Measurements from ENCODE around the gene PLEKHM3.

PLEKHM3 gene

GRCh38 chr2:208025037-208025813 is at the start of gene PLEKHM3:
TSS of gene PLEKHM3 (minus strand) at chr2:208025527. CDS start at chr2:208001639, 23,888 bp downstream.
- in situ Hi-C loops (cut with MboI; ENCODE audit: low sequenced_read_pairs) = no loop called here

GRCh38 chr2:208074610-208075356 is 49.5 kb upstream of the PLEKHM3 start:
- in situ Hi-C loops (cut with MboI; ENCODE audit: low sequenced_read_pairs) = no loop called here

- in situ Hi-C loops (cut with MboI; ENCODE audit: low sequenced_read_pairs) = no loop called here
Measured at GRCh38 chr2:208072250-208072892, 47.0 kb upstream of the PLEKHM3 start.

- in situ Hi-C loops (cut with MboI; ENCODE audit: low sequenced_read_pairs) = no loop called here
Measured at GRCh38 chr2:208069186-208069585, 43.9 kb upstream of the PLEKHM3 start.

- in situ Hi-C loops (cut with MboI; ENCODE audit: low sequenced_read_pairs) = no loop called here
Measured at GRCh38 chr2:208066016-208066415, 40.7 kb upstream of the PLEKHM3 start.

GRCh38 chr2:208065476-208065875 is 40.1 kb upstream of the PLEKHM3 start:
- in situ Hi-C loops (cut with MboI; ENCODE audit: low sequenced_read_pairs) = no loop called here

GRCh38 chr2:208064220-208064961 is 39.1 kb upstream of the PLEKHM3 start:
- in situ Hi-C loops (cut with MboI; ENCODE audit: low sequenced_read_pairs) = no loop called here

GRCh38 chr2:208062961-208063360 is 37.6 kb upstream of the PLEKHM3 start:
- in situ Hi-C loops (cut with MboI; ENCODE audit: low sequenced_read_pairs) = no loop called here

- in situ Hi-C loops (cut with MboI; ENCODE audit: low sequenced_read_pairs) = no loop called here
Measured at GRCh38 chr2:208062113-208062512, 36.8 kb upstream of the PLEKHM3 start.

GRCh38 chr2:208057108-208057507 is 31.8 kb upstream of the PLEKHM3 start:
- in situ Hi-C loops (cut with MboI; ENCODE audit: low sequenced_read_pairs) = no loop called here

GRCh38 chr2:208049441-208049840 is 24.1 kb upstream of the PLEKHM3 start:
- in situ Hi-C loops (cut with MboI; ENCODE audit: low sequenced_read_pairs) = no loop called here

- in situ Hi-C loops (cut with MboI; ENCODE audit: low sequenced_read_pairs) = no loop called here
Measured at GRCh38 chr2:208049006-208049405, 23.7 kb upstream of the PLEKHM3 start.

- in situ Hi-C loops (cut with MboI; ENCODE audit: low sequenced_read_pairs) = no loop called here
Measured at GRCh38 chr2:208047840-208048239, 22.5 kb upstream of the PLEKHM3 start.

GRCh38 chr2:208046686-208047085 is 21.4 kb upstream of the PLEKHM3 start:
- in situ Hi-C loops (cut with MboI; ENCODE audit: low sequenced_read_pairs) = no loop called here

GRCh38 chr2:208042450-208042849 is 17.1 kb upstream of the PLEKHM3 start:
- in situ Hi-C loops (cut with MboI; ENCODE audit: low sequenced_read_pairs) = no loop called here

- in situ Hi-C loops (cut with MboI; ENCODE audit: low sequenced_read_pairs) = no loop called here
Measured at GRCh38 chr2:208042041-208042440, 16.7 kb upstream of the PLEKHM3 start.

- in situ Hi-C loops (cut with MboI; ENCODE audit: low sequenced_read_pairs) = no loop called here
Measured at GRCh38 chr2:208040199-208041171, 15.2 kb upstream of the PLEKHM3 start.

GRCh38 chr2:208039376-208040110 is 14.2 kb upstream of the PLEKHM3 start:
- in situ Hi-C loops (cut with MboI; ENCODE audit: low sequenced_read_pairs) = loop anchor here (10.0 kb wide), 1 partner anchor 295 kb away; no protein-coding TSS in a partner anchor
